ENCODE measurements around the gene NCOA6.

DNA sequence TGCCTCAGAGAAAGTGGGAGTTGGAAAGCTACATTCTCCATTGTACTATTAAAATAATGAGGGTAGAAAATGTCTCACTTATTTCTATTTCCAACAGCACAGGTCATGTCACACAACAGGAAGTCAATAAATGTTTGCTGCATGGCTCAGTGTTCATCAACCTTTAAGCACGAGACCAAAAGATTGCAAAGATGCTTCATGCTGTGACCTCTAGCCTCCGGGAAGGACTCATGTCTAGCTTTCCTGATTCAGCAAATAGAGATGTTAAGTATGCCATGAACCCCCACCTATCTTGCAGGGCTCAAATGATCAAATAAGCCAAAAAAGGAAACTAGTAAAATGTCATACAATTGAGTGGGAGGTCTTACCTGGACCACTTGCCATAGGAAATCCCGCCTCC is 57.4 kb downstream of the NCOA6 start:
- TF ChIP-seq, protein P1, sequence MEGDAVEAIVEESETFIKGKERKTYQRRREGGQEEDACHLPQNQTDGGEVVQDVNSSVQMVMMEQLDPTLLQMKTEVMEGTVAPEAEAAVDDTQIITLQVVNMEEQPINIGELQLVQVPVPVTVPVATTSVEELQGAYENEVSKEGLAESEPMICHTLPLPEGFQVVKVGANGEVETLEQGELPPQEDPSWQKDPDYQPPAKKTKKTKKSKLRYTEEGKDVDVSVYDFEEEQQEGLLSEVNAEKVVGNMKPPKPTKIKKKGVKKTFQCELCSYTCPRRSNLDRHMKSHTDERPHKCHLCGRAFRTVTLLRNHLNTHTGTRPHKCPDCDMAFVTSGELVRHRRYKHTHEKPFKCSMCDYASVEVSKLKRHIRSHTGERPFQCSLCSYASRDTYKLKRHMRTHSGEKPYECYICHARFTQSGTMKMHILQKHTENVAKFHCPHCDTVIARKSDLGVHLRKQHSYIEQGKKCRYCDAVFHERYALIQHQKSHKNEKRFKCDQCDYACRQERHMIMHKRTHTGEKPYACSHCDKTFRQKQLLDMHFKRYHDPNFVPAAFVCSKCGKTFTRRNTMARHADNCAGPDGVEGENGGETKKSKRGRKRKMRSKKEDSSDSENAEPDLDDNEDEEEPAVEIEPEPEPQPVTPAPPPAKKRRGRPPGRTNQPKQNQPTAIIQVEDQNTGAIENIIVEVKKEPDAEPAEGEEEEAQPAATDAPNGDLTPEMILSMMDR (IDR thresholded peaks at IDR 0.05; ENCODE audit: poor library complexity, severe bottlenecking): no peak
- TF ChIP-seq MXI1 (conservative IDR thresholded peaks at IDR 0.05; ENCODE audit: poor library complexity, severe bottlenecking): no peak
